Skin epidermis (tissue), 12 donors: ENCODE data around the gene GOLGA6C.
"Not testable (repeated sequence)": the region's sequence is repeated elsewhere in the genome, so short reads cannot be mapped to it uniquely, and the experiment has no call there.

Experiments
- H3K27ac ChIP-seq, 21 experiments: fragments of 200-600 bp; sonication (generic) in 11 of 21; one replicate each; pipeline ENCODE4 v1.5.0; 2020; ENCODE audit warnings: mild to moderate bottlenecking in 3 of 21, inconsistent platforms in 2 of 21, moderate library complexity in 2 of 21
- H3K4me3 ChIP-seq, 7 experiments: fragments of 200-600 bp; sonication (generic) in 2 of 7; one replicate each; pipeline ENCODE4 v1.5.0; 2020; ENCODE audit warnings: inconsistent platforms in 2 of 7, mild to moderate bottlenecking in 2 of 7, moderate library complexity in 1 of 7

The GOLGA6C gene

DNA sequence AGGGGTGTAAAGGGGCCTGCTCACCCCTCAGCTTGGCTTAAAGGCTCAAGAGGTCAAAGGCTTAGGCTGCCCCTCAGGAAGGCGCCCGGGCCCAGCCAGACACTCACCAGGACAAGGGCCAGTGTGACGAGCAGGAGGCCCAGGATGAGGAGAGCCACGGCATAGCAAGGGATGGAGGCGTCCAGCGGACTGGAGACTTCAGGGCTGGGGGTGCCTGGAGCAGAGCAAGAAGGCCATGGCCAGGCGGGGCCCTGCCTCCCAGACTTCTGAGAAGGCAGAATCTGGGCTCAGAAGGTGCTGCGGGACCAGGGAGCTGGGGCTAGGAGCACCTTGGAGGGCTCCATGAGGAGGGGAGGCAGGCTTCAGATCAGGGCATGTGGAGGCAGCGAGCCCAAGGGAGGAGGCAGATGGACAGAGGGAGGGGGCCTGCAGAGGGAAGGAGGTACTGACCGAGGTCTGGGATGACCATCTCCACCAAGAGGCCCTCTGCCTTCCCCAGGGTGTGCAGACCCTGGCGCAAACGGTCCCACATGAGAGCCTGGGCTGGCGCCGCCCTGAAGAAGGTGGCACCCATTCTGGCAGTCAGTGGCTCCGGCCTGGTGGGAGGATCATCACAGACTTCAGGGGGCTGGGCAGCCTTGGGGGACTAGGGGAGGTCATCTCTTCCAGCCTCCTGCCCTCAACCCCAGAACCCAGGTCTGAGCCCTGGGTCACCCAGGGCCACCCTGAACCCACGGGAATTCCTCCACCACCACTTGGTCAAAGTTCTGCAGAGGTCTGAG, 32.0 kb upstream of the GOLGA6C start:
- H3K4me3 ChIP-seq, result no peak overlapping the region
- no peak overlapping the region for H3K27ac ChIP-seq

DNA sequence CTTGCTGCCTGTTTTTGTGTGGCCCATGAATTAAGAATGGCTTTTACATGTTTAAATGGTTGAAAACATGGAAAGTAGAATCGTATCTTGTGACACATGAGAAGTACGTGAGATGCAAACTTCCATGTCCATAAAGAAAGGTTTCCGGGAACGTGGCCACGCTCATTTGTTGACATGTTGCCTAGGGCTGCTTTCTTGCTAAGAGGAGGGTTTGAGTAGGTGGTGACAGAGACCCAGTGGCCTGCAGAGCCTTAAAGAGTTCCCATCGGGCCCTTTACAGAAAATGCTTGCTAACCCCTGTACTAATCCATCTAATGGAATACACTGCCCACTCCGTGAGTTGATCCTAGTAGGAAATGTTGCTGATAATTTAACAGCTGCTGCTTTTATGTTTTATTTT, 31.0 kb upstream of the GOLGA6C start:
- not testable (repeated sequence) for H3K27ac ChIP-seq, H3K4me3 ChIP-seq

DNA sequence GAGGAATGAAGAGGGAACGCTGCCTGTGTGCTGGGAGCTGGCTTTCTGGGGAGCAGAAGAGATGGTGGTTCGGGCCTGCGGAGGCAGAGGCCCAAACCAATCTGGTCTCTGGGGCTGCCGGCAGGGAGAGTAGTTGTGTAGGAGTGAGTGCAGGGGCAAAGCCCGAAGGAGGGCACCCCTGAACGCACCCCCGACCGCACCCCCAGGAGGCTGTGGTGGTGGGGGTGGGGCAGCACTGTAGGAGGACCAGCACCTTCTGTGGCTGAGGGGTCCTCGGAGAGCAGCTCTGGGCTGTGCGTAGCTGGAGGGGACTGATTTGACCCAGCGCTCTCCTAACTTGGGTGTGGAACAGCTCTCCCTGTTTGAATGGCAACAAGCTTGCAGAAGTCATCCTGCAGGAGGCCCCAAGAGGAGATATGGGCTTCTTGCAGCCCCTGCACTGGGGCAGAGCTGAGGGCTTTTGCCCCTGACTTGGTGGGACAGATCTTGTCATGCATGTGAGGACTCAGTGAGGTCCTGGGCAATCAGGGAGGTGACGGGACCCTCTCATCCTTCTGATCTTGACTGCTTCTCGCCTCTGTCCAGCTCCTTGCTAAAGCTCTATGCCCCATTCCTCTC, 30.4 kb upstream of the GOLGA6C start:
- H3K4me3 ChIP-seq, result no peak overlapping the region
- no peak overlapping the region for H3K27ac ChIP-seq

DNA sequence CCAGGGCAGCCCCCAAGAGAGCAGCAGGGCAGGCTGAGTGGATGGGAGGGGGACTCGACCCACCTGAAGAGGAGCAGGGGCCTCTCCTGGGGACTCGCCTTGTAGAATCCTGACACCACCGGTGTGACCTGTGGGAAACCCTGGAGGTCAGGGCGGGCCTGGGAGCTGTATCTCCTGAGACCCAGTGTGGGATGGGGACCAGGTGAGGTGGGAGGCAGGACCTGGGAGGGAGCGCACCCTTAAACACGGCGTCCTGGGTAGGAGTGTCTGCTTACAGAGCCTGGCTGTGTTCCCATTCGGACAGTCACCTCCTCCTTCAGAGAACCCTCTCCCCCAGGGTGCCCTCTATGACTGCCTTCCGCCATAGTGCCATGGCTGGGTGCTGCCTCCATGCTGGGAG, 29.3 kb upstream of the GOLGA6C start:
- no peak overlapping the region for H3K4me3 ChIP-seq
- H3K27ac ChIP-seq, result no peak overlapping the region

DNA sequence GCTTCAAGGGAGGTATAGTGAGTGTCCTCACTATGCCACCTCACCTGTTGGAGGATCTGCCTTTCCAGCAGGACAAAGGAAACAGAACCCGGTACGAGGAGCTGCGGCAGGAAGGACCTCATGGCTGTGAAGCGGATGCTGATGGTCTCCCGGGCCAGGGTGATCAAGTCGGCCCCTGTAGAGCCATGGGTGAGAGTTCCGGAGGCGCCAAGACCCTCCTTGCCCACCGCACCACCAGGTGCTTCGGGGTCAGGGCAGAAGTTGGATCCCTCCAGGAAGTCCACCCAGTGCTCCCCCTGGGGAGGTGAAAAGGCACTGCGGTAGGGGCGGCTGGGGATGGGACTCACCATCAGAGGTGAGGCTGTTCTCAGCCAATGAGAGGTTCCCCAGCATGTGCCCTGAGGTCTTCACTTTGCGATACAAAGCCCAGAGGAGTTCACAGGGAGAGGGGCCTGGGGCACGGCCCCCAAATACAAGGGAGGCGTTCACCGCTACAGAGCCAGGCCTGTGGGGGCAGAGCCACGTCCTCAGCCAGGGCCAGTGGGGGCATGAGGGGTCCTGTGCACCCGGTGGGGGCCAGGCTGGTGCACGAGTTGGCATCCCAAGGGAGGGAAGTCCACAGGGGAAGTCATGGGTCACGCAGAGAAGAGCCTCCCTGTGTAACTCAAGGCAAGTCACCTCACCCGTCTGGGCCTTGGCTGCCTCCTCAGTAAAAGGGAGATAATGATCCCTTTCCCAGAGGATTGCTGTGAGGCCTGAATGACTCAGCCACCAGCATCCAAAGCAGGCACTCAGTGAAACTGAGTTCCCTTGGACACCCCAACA, 28.7 kb upstream of the GOLGA6C start:
- Histone ChIP-seq H3K27ac (no peak overlapping the region), H3K4me3 (no peak overlapping the region)

DNA sequence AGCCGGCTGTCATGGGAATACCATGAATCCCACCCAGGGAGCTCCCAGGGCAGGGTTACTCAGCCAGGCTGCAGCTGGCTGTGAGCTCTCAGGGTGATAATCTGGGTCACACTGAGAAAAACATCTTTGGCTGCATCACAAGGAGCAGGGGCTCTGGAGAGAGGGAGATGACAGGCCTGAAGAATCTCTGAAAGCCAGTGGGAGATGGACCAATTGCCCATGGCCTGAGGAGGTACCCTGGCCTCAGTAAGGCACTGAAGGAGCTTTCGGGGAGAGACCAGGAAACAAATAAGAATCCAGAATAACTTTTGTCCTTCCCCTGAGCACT, 28.2 kb upstream of the GOLGA6C start:
- no peak overlapping the region for H3K27ac ChIP-seq
- no peak overlapping the region for H3K4me3 ChIP-seq

DNA sequence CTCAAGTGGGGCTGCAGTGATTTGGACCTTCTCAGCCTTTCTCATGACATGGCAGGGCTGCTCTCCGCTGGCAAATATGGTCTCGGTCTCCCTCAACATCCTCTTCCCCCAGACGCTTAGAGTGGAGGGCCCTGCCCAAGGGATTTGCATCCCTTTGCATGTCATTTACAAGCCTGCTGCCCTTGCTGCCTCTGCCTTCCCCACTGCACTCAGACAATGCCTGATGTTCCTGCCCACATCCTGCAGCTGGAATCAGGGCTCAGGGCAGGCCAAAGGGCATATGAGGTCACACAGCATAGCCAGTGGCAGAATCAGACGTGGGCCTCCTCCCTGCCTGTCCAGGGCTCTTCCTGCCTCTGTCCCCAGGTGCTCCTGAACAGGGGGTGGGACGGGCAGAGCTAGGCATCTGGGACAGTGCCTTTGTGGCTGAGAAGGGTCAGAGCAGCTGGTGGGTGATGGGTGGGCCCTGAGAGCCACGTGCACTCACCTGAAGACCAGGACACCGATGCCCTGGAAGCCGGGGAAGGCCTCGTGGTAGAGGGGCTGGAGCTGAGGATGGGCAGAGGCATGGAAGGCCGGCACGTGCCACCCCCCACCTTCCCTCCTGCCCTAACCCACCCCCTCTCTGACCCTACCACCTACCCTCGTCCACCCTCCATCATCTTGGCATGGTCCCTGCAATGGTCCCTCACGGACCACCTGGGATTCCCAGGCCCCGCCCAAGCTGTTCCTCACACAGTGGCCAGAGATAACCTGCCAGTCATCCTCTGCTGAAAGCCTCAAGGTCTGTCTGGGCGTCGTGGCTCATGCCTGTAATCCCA, 27.4 kb upstream of the GOLGA6C start:
- no peak overlapping the region for H3K27ac ChIP-seq
- H3K4me3 ChIP-seq, result no peak overlapping the region

DNA sequence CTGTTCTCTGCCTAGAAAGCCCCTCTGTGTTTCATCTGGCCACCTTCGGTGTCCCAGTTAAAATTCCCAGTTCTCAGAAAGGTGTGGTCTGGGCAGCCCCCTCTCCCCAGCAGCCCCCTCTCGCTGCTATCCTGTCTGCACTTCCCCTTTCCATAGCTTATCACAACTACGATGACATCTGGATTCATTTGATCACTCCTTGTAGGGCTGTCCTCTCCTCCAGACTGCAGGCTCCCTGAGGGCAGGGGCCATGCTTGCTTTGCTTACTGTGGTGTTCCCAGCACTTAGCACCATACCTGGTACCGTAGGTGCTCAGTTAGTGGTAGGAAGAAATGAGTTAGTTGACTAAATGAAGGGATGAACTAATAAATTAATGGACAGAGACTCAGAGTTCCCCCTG, 26.3 kb upstream of the GOLGA6C start:
- no peak overlapping the region for H3K27ac ChIP-seq
- H3K4me3 ChIP-seq, result no peak overlapping the region

DNA sequence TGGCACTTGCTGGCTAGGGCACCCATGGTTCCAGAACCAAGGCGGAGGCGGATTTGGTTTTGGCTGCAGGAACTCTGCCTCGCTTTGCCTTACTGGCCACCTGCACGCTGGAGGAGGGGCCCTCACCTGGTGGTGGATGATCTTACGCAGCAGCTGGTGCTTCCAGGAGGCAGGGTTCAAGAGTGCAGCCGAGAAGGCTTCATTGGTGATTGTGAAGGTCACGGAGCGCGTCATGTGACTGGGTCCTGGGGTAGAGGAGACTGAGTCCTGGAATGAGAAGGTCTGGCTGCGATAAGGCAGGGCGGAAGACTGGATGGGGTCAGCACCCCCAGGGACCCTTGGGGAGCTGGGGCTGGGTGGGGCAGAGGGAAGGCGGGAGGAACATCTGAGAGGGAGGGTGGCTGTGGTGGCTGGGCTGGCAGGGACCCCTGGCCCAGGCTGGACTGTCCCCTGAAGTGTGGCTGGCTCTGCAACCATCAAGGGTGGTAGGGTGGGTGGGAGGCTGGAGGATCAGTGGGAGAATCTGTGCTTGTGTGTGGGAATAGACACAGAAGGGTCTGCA, 25.8 kb upstream of the GOLGA6C start:
- no peak overlapping the region for H3K4me3 ChIP-seq
- H3K27ac ChIP-seq, result no peak overlapping the region

DNA sequence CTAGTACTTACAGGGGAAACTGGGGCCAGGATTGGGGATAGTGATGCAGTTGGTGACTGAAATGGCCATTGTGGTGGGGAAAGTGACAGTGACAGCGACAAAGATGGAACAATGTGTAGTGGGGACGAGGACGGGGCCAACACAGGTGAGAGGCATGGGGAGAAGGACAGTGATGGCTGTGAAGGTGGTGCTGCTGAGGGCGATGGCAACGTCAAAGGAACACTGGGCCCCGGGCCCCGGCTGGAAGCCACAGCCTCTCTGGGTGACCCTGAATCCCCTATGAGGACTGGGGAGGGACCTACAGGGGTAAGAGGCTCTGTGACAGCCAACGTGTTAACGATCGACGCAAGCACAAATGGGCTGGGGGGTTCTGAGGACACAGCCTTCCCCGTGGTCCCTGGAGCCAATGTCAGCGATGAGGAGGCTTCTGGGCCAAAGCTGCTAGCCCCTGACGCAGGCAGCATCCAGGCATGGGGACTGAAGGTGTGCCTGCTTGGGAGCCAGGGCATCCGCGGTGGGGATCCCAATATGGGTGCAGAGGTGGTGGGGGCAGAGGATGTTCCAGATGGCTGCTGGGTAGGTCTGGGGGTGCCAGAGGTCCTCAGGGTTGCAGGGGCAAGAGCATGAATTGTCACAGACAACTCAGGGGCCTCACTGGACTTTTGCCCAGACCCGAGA, 25.2 kb upstream of the GOLGA6C start:
- Histone ChIP-seq H3K4me3 (no peak overlapping the region), H3K27ac (no peak overlapping the region)

DNA sequence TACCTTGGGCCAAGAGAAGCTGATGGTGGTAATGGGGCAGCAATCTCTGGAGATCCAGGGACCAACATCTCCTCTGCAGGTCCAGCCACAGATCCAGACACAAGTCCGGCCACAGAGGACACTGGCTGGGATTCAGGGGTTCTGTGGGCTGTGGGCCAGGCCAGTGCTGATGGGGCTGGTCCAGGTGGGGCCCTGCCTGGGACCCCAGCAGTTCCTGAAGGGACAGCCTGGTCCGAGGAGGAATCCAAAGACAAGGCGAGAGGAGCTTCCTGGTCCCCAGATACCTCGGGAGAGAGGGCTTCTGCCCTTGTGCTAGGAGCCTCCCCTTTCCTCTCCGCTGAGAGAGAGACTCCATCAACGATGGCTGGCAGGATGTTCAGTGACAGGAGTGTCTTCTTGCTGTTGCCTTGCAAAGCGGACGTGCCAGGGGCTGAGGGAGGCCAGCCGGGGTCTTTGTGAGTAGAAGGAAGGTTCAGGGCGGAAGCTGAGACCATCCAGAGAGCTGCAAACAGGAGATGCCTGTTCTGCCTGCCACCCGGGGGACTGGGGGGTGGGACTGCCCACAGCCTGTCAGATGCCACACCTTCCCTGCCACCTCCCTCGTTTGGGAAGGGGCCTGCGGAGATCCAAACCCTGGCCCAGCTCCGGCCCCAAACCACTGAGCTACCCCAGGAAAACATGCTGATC, 24.5 kb upstream of the GOLGA6C start:
- no peak overlapping the region for H3K4me3 ChIP-seq
- no peak overlapping the region for H3K27ac ChIP-seq

DNA sequence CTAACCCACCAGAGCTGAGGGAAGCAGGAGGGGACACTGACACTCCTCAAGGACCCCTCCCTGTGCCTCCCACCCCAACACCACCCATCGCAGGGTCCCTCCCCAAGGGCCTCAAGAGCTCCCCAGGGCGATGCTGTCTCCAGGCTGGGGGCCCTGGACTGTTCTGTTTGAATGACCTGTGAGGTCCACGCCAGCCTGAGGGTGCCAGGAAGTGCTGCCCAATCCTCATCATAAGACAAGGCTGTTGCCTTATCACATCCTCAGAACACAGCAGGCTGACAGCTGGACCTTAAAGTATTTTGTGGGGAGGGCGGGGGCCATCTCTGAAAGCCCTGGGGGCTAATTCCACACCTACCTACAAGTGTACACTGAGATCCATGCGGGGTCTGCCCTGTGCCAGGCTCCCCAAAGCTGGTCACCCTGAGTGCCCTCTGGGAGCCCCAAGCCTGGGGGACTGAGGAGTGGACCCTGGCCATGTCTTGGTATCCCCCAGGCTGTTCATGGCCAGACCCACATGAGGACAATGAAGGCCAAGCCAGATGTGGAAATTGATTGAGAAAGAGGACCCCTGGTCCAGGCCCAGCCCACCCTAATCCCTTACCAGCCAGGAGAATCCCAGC, 23.8 kb upstream of the GOLGA6C start:
- no peak overlapping the region for H3K4me3 ChIP-seq
- H3K27ac ChIP-seq, result no peak overlapping the region

DNA sequence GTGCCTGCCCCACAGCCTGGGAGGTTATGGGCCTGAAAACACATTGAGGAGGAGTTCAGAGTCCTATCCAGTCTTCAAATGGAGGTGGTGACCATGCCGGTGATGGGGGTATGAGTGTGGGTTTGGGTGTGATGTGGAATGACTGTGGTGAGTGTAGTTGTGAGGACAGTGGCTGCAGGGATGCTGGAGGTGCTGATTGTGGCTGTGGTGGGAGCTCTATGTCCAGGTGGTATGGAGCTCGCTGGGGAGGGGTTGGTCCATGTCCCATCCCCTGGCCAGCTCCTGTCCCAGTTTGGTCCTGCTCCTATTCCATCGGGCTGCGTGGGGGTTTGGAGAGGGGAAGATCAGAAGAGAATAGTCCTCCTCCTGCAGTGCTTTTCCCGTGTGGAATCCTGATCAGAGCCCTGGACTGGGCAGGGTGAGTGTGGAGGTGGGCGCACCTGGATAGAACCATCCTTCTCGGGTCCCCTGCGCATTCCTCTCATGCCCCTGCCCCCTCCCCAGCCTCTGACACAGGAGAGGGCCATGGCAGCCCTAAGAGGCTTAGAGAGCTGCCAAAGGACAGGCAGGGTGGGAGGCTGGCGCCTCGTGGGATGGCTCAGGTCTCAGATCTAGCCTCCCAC, 23.0 kb upstream of the GOLGA6C start:
- Histone ChIP-seq H3K4me3 (no peak overlapping the region), H3K27ac (no peak overlapping the region)

DNA sequence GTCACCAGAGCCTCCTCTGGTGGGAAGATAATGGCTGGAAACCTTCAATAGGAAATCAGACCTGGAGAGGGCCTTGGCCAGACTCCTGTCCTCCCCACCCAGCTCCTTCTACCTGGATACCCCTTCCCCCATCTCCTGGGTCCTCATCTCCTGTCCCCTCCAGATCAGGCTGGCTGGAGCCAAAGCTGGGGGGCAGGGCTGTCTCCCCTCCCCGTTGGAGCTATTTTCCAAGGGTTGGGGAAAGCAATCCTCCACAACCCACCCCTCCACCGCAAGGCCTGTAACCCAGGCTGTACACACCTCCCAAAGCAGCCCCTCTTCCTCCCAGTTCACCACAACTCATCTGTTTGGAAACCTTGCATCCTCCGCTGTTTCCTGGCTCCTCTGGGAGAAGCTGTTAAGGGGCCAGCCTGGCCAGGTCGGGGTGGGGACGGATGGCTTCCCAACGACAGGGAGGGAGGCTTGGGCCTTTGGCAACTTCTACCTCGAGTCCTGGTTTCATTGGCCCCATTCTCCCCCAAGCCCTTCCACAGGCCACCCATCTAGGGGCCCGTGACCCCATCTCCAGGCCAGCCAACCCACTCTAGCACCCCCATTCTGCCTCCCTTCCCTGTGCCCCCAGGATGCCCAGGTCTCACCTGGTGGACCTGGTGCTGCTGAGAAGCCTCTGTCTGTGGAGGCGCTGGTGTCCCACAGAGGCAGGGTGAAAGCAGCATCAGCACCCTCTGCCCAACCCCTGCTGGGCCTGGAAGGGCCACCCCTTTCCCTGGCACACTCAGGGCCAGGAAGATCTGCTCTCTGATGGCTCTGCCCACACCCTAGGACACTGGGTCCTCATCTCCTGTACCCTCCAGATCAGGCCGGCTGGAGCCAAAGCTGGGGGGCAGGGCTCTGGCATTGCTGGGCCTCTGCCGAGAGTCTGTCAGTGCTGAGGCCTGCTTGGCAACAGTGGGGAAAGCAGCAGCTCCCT, 22.1 kb upstream of the GOLGA6C start:
- H3K4me3 ChIP-seq, result no peak overlapping the region
- H3K27ac ChIP-seq, result no peak overlapping the region

DNA sequence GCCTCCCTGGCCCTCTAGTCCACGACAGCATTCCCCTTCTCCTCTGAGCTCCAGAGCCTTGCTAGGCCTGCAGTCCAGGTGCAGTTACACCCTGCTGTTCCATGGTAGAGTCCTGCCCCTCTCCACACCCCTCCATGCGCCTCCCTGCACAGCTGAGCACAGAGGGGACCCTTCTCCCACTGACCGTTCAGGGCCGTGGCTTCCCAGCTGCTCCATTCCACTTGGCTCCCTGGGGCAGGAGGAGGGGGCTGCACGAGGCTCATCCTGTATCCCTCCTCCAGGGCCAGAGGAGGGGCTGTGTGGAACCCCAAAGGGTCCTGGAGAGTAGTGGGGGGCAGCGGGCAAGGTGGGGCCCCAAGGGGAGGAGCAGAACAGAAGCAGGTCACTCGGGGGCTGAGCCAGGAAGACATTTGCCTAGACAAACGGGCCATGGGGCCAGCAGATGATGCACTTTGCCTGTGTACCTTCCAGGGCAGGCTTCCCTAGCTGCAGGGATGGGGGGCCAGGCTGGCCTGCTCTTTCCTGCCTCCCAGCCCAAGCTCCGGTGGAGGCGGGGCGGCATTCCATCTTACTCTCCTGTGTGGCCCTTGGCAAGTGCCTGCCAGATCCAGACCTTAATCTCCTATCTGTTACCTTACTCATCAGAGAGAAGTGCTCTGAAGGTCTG, 20.7 kb upstream of the GOLGA6C start:
- no peak overlapping the region for H3K27ac ChIP-seq
- no peak overlapping the region for H3K4me3 ChIP-seq

DNA sequence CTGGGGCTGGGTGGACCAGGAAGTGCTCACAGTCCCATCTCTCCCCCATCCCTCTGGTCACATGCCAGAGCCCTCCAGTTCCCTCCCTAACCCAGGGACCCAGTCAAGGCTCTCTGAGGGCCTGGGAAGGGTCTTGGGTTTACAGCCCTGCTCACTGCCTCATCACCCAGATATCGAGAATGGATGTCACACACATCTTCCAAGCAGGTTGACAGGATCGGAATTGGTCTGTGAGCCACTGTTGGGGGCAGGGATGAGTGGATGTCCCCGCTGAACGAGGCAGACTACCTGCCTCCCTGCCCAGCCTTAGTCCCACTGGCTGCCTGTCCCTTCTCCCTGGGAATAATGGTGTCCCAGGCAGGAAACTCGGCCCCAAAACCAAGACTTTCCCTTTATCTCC, 20.0 kb upstream of the GOLGA6C start:
- Histone ChIP-seq H3K27ac (no peak overlapping the region), H3K4me3 (no peak overlapping the region)
